ENCODE measurements around the gene SH3GLB2. TPM values are rescaled to one million over a fixed set of nuclear protein-coding genes. Genes with fewer than 3 reads are reported as not detected.

The SH3GLB2 gene
- polyA plus RNA-seq, 3 donors from 2014 or later, result 20.4 to 42.2 (median 24.1) TPM

- no peak overlapping the region for H3K4me3 Mint-ChIP-seq
- no peak for DNase-seq
- H3K4me1 Mint-ChIP-seq, result peaks cover 14 to 15% of the 10 kb centered on the region in 2 donors
- peaks cover 0 to 5% (median 0%) of the 10 kb centered on the region in 3 donors for H3K27me3 Mint-ChIP-seq (ENCODE audit: low read depth in 3 of 3)
- H3K36me3 Mint-ChIP-seq, result peaks cover 5 to 17% (median 13%) of the 10 kb centered on the region in 3 donors
- no peaks in the 10 kb centered on the region for H3K9me3 Mint-ChIP-seq
- H3K27ac Mint-ChIP-seq, result no peak overlapping the region
These were observed 36.4 kb upstream of the SH3GLB2 start for GRCh38 chr9:129064499-129064908.

DNA sequence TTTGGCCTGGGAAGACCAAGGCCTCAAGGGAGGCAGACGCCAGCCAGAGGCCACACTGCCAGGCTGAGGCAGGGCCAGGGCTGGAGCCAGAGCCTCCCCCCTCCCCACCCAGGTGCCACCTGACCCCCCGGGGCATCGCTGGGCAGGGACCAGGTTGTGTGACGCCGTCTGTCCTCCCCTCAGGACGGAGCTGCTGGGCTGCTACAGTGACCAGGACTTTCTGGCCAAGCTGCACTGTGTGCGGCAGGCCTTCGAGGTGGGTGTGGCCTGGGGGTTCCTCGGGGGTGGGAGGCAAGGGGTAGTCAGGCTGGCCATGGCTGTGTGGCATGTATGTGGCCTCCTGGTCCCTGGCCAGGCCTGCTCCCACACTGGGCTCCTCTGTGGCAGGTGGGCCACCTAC is 34.9 kb upstream of the SH3GLB2 start:
- Mint-ChIP-seq H3K27ac (no peak overlapping the region), H3K36me3 (peaks cover 5 to 20% (median 11%) of the 10 kb centered on the region in 3 donors), H3K4me1 (peaks cover 2 to 8% of the 10 kb centered on the region in 2 donors), H3K27me3 (ENCODE audit: low read depth in 3 of 3) (peaks cover 0 to 2% (median 2%) of the 10 kb centered on the region in 3 donors), H3K9me3 (no peaks in the 10 kb centered on the region), H3K4me3 (no peak overlapping the region)
- DNase-seq, result no peak

GRCh38 chr9:129060991-129061390 is 32.9 kb upstream of the SH3GLB2 start:
- H3K9me3 Mint-ChIP-seq, result no peaks in the 10 kb centered on the region
- H3K27ac Mint-ChIP-seq, result no peak overlapping the region
- H3K27me3 Mint-ChIP-seq (ENCODE audit: low read depth in 3 of 3), result peaks cover 0 to 2% (median 2%) of the 10 kb centered on the region in 3 donors
- no peak for DNase-seq
- peaks cover 5 to 10% of the 10 kb centered on the region in 2 donors for H3K4me1 Mint-ChIP-seq
- H3K4me3 Mint-ChIP-seq, result no peak overlapping the region
- H3K36me3 Mint-ChIP-seq, result peaks cover 5 to 20% (median 16%) of the 10 kb centered on the region in 3 donors

DNA sequence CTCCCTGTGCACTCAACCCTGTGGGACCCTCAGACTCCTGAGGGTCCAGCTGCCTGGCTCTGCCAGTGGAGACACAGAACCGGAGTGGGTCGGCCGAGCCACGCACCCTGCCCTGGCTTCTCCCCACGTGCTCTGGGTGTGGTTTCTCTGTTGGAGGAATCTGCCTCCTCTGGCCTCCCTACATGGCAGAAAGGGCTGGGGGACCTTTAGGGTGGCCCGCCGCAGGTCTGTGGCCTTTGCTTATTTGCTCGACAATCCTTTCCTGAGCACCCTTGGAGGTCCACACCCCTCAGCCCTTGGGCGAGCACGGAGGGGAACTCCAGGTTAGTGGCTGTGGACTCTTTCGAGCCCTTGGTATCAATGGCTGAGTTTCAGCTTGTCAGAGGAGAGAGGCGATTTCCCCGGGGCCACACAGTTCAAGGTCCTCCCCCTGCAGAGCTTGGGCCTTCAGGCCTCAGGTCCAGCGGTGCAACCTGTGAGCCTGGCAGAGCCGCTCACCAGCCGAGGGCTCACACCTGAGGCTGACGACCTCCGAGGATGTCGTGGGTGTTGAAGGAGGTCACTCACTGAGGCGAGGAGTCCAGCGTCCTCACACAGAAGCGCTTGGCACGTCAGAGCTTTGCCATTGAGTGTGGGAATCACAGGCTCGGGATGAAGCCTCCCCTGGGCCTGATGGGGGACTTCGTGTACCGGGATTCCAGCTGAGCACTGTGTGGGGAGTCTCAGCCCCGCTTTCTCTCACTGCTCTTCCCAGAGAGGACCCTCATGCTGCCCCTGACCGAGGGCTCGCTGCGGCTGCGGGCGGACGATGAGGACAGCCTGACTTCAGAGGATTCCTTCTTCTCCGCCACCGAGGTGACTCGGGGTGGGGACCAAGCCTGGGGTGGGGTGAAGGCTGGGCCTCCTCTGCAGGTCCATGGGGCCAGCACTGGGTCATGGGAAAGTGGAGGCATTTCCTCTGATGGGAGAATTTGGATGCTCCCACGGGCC is 32.0 kb upstream of the SH3GLB2 start:
- H3K27me3 Mint-ChIP-seq (ENCODE audit: low read depth in 3 of 3), result peaks cover 0 to 2% (median 2%) of the 10 kb centered on the region in 3 donors
- H3K4me1 Mint-ChIP-seq, result peaks cover 5 to 10% of the 10 kb centered on the region in 2 donors
- no peak for DNase-seq
- H3K36me3 Mint-ChIP-seq, result peaks cover 5 to 16% (median 14%) of the 10 kb centered on the region in 3 donors
- no peak overlapping the region for H3K4me3 Mint-ChIP-seq
- H3K9me3 Mint-ChIP-seq, result no peaks in the 10 kb centered on the region
- no peak overlapping the region for H3K27ac Mint-ChIP-seq

DNA sequence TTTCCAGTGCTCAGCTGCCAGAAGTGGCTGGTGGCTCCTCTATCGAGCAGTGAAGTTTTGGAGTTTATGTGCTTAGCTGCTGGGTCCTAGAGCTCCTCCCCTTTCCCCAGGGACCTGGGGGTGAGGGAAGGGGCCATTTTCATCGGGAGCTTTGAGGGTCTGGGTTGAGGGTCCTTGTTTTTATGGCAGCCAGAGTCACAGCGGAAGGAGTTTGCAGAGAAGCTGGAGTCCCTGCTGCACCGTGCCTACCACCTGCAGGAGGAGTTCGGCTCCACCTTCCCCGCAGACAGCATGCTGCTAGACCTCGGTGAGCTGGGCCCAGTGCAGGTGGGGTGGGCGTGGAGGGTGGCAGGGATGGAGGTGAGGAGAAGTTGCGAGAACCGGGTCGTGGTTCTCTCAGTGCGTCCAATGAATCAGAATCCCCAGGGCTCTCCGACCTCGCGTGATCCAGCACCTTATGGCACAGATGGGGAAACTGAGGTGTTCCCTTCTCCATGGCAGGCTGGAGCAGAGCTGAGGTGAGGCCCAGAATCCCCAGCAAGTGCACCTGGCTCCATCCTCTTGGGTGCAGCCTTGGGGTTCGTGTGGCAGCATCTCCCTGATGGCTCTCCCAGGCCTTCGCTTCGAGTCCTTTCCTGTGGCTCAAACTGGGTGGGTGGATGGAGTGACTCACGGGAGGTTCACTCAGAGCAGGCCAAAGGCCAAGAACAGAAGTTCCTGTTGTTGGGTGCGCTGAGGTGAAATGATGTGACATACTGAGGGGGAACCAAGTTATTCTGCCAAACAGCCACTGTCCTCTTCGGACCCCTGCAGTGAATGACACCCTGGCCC is 31.0 kb upstream of the SH3GLB2 start:
- H3K4me3 Mint-ChIP-seq, result no peak overlapping the region
- peaks cover 10 to 22% (median 20%) of the 10 kb centered on the region in 3 donors for H3K36me3 Mint-ChIP-seq
- no peaks in the 10 kb centered on the region for H3K9me3 Mint-ChIP-seq
- peaks cover 0 to 2% (median 2%) of the 10 kb centered on the region in 3 donors for H3K27me3 Mint-ChIP-seq (ENCODE audit: low read depth in 3 of 3)
- DNase-seq, result no peak
- no peak overlapping the region for H3K27ac Mint-ChIP-seq
- H3K4me1 Mint-ChIP-seq, result peaks cover 5 to 10% of the 10 kb centered on the region in 2 donors

DNA sequence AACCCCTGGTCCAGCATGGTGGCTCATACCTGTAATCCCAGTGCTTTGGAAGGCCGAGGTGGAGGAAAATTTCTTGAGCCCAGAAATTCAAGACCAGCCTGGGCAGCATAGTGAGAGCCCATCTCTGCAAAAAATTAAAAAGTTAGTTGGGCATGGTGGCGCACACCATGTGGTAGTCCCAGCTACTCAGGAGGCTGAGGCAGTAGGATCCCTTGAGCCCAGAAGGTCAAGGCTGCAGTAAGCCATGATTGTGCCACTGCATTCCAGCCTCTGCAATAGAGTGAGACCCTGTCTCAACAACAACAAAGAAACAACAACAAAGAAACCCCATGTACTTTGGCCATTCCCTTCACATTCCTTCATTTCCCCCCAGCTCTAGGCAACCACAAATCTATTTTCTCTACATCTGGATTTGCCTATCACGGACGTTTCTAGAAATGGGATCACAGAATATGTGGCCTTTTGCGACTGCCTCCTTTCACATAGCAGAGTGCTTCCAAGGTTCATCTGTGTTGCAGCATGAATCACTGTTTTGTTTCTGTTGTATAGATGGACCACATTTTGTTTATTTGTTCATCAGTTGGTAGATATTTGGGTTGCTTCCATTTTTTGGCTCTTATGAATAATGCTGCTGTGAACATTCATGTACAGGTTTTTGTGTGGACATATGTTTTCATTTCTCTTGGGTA is 26.2 kb upstream of the SH3GLB2 start:
- peaks cover 5 to 10% of the 10 kb centered on the region in 2 donors for H3K4me1 Mint-ChIP-seq
- no peak for DNase-seq
- H3K9me3 Mint-ChIP-seq, result no peaks in the 10 kb centered on the region
- no peak overlapping the region for H3K4me3 Mint-ChIP-seq
- peaks cover 0 to 3% (median 2%) of the 10 kb centered on the region in 3 donors for H3K27me3 Mint-ChIP-seq (ENCODE audit: low read depth in 3 of 3)
- peaks cover 5 to 13% (median 11%) of the 10 kb centered on the region in 3 donors for H3K36me3 Mint-ChIP-seq
- no peak overlapping the region for H3K27ac Mint-ChIP-seq

GRCh38 chr9:129053020-129053419 is 24.9 kb upstream of the SH3GLB2 start:
- Mint-ChIP-seq H3K36me3 (peaks cover 5 to 17% (median 7%) of the 10 kb centered on the region in 3 donors), H3K4me1 (peaks cover 3% of the 10 kb centered on the region in 2 donors), H3K27ac (no peak overlapping the region), H3K27me3 (ENCODE audit: low read depth in 3 of 3) (peaks cover 0 to 2% (median 0%) of the 10 kb centered on the region in 3 donors), H3K4me3 (no peak overlapping the region), H3K9me3 (no peaks in the 10 kb centered on the region)
- DNase-seq, result no peak

- DNase-seq, result no peak
- peaks cover 5 to 13% (median 7%) of the 10 kb centered on the region in 3 donors for H3K36me3 Mint-ChIP-seq
- H3K4me3 Mint-ChIP-seq, result no peak overlapping the region
- no peak overlapping the region for H3K27ac Mint-ChIP-seq
- peaks cover 0 to 2% (median 0%) of the 10 kb centered on the region in 3 donors for H3K27me3 Mint-ChIP-seq (ENCODE audit: low read depth in 3 of 3)
- no peaks in the 10 kb centered on the region for H3K4me1 Mint-ChIP-seq
- H3K9me3 Mint-ChIP-seq, result no peaks in the 10 kb centered on the region
These were observed 24.5 kb upstream of the SH3GLB2 start for GRCh38 chr9:129052592-129052991.

DNA sequence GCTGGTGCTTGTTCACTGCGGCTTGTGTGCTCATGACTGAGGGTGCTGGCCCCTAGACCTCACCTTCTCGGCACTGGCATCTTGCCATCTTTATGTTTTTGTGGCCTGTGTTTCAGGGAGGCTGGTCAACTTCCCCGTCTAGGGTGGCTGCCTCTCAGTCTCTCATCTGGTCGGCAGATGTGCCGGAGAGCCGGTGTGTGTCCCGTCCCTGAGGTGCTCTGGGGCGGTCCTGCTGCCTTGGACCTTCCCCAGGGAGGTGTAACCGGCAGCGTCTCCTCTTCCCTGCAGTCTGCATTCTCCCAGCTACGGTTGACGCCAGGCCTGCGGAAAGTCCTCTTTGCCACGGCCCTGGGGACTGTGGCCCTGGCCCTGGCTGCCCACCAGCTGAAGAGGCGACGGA is 13.9 kb upstream of the SH3GLB2 start:
- Mint-ChIP-seq H3K27ac (no peak overlapping the region), H3K27me3 (ENCODE audit: low read depth in 3 of 3) (peaks cover 0 to 3% (median 0%) of the 10 kb centered on the region in 3 donors), H3K9me3 (peaks cover 0 to 2% (median 0%) of the 10 kb centered on the region in 6 donors), H3K4me1 (peaks cover 21 to 27% of the 10 kb centered on the region in 2 donors), H3K4me3 (no peak overlapping the region), H3K36me3 (peaks cover 3 to 11% (median 4%) of the 10 kb centered on the region in 3 donors)
- DNase-seq, result no peak

GRCh38 chr9:129040113-129040643 is 12.0 kb upstream of the SH3GLB2 start:
- H3K4me1 Mint-ChIP-seq, result peaks cover 37 to 40% of the 10 kb centered on the region in 2 donors
- peaks cover 5% of the 10 kb centered on the region in 3 donors for H3K27me3 Mint-ChIP-seq (ENCODE audit: low read depth in 3 of 3)
- H3K36me3 Mint-ChIP-seq, result peaks cover 3 to 11% (median 4%) of the 10 kb centered on the region in 3 donors
- no peak for DNase-seq
- no peak overlapping the region for H3K4me3 Mint-ChIP-seq
- no peak overlapping the region for H3K27ac Mint-ChIP-seq
- H3K9me3 Mint-ChIP-seq, result peaks cover 0 to 2% (median 0%) of the 10 kb centered on the region in 6 donors

GRCh38 chr9:129038109-129038852 is 10.2 kb upstream of the SH3GLB2 start:
- DNase-seq, result no peak
- H3K27me3 Mint-ChIP-seq (ENCODE audit: low read depth in 3 of 3), result peaks cover 5% of the 10 kb centered on the region in 3 donors
- H3K9me3 Mint-ChIP-seq, result no peaks in the 10 kb centered on the region
- peak overlapping the region; percentile 53 to 98 (median 93) for H3K4me3 Mint-ChIP-seq
- H3K36me3 Mint-ChIP-seq, result peaks cover 0 to 7% (median 0%) of the 10 kb centered on the region in 3 donors
- peak overlapping the region in 3 of 6 donors; percentile 40 to 79 (median 64) for H3K27ac Mint-ChIP-seq
- peaks cover 37 to 40% of the 10 kb centered on the region in 2 donors for H3K4me1 Mint-ChIP-seq

DNA sequence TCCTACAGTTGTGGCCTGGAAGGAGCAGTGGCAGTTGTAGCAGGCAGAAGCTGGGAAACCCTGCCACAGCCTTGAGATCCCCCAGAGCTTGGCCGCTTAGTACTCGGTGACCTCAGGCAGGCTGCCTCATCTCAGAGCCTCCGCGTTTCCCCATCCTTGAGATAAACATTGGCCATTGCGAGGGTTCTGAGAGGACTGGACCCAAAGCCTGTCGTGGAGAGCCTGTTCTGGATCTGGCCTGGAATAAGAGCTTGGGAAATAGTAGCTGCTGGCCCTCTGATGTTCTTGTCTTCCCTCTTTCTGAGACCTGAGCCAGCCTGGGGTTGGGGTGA is 9.6 kb upstream of the SH3GLB2 start:
- Mint-ChIP-seq H3K9me3 (no peaks in the 10 kb centered on the region), H3K27me3 (ENCODE audit: low read depth in 3 of 3) (peaks cover 5% of the 10 kb centered on the region in 3 donors), H3K4me3 (peak overlapping the region; percentile 90 to 98 (median 95)), H3K4me1 (peaks cover 37 to 40% of the 10 kb centered on the region in 2 donors), H3K36me3 (peaks cover 0 to 7% (median 0%) of the 10 kb centered on the region in 3 donors), H3K27ac (peak overlapping the region in 3 of 6 donors; percentile 40 to 79 (median 64))
- no peak for DNase-seq

Measured in immature natural killer cell (primary cell).